Stimulated activated CD8-positive, alpha-beta memory T cell treated with anti-CD3 and anti-CD28 coated beads, Interleukin-7, amount 100 ng/mL, for 4 hours (primary cell): ENCODE measurements around the gene PLEKHA7.
"Not testable (repeated sequence)": the region's sequence is repeated elsewhere in the genome, so short reads cannot be mapped to it uniquely, and the experiment has no call there.

Experiments used
- DNase-seq, 2 donors: peaks; one replicate each; pipeline ENCODE4 v3.0.0-alpha.2; 2020; ENCODE audit warnings: low read depth in 2 of 2

PLEKHA7 gene

GRCh38 chr11:16977136-16977993 is 36.8 kb downstream of the PLEKHA7 start:
- DNase-seq: no peak

DNA sequence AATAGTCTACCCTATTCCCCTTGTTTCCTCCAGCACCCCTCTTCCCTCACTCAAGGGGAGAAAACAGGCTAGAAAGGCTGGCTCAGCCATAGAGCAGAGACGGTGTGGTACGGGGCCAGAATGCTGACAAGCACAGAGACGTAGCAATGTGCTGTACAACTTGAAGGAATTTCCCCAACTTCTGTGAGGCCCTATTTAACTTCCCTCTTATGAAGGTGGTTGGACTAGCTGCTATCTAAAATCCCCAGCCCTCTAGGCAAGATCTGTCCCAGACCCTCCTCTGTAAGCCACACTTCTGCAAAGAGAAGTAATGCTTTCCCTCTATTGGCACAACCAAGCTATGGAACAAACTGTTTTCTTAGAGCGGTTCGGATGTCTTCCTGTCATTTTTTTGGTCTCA is 37.8 kb downstream of the PLEKHA7 start:
- DNase-seq: no peak

- no peak for DNase-seq
These were observed 38.3 kb downstream of the PLEKHA7 start for GRCh38 chr11:16975906-16976305.

GRCh38 chr11:16973338-16973964 is 40.8 kb downstream of the PLEKHA7 start:
- no peak for DNase-seq

- no peak for DNase-seq
These were observed 44.9 kb downstream of the PLEKHA7 start for GRCh38 chr11:16969010-16969999.

- no peak for DNase-seq
These were observed 46.0 kb downstream of the PLEKHA7 start for GRCh38 chr11:16968196-16968595.

- DNase-seq: no peak
These were observed 47.1 kb downstream of the PLEKHA7 start for GRCh38 chr11:16966930-16967671.

- DNase-seq: no peak
These were observed 49.7 kb downstream of the PLEKHA7 start for GRCh38 chr11:16964501-16964900.

DNA sequence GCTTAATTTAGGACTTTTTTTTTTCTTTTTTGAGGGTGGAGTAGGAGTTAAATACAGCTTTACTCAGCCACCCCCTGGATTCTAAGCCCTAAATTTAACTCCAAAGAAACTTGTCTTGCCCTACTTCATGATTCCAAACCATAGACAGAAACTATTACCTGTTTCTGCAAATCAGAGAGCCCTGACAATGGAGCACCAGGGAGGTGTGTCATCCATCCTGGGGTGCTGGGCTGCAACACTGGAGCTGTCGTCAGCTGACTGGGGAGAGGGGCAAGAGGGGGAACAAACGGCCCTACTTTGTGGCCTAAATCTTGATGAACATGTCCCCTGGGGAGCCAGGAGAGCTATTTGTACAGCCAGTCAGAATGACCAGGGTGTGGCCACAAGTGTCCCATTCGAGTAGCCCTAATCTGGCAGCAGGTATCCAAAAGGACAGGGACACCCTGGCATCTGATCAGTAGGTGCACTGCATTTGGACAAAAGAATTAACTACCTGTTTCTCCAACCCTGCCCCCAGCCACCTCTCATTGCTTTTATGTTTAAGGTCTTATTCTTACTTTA is 50.8 kb downstream of the PLEKHA7 start:
- no peak for DNase-seq

GRCh38 chr11:16962589-16962988 is 51.6 kb downstream of the PLEKHA7 start:
- not testable (repeated sequence) for DNase-seq

DNA sequence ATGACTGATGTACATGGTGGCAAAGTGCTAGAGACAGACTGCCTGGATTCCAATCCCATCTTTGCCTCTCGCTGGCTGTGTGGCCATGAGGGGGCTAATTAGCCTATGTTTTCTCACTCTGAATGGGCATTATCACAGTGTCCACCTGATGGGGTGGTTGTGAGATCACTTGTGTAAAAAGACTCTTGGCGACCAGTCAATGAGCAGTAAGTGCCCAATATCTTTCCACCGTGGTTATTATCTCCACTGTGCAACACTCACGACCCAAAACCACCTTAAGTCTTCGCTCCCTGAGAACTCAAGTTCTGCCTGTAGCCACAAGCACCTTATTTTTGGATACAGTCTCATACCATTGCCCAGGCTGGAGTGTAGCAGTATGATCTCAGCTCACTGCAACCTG is 52.1 kb downstream of the PLEKHA7 start:
- no peak for DNase-seq

DNA sequence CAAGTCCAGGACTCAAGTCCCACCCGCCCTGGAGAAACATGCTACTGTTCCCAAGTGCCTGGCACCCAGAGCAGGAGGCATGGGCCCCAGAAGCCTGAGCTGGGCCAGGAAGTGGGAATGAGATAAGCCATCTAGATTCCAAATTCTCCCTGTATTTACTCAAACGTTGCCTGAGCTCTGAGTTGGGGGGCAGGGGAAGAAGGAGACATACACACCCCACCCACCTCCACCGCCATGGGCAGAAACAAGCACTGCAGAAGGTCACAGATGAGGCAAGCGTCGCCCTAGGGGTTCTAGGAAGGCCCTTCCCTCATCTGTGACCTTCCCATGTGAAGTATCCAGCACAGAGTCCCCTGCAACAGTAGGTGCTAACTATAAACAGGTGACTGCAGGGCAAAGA is 54.0 kb downstream of the PLEKHA7 start:
- DNase-seq: no peak

DNA sequence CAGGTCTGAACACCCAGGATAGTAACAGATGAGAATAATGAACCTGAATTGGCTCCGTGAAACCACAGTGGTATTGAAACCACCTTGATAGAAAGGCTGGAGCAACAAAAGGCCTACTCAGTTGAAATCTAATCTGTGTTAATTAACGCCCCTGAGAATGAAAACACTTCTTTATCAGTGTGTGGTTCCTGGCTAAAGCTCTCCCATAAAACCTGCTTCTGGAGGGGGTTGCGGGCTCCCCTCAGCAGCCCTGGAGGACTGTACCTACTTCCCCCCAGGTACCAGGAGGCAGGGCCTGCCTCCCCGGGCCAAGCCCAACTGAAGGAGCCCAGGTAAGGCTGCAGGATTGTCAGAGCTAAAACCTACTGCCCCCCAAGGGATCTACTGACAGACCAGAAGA is 54.6 kb downstream of the PLEKHA7 start:
- DNase-seq: no peak

- DNase-seq: no peak
These were observed 55.4 kb downstream of the PLEKHA7 start for GRCh38 chr11:16958833-16959232.

GRCh38 chr11:16956538-16957153 is 57.6 kb downstream of the PLEKHA7 start:
- no peak for DNase-seq

GRCh38 chr11:16953663-16954062 is 60.6 kb downstream of the PLEKHA7 start:
- no peak for DNase-seq

DNA sequence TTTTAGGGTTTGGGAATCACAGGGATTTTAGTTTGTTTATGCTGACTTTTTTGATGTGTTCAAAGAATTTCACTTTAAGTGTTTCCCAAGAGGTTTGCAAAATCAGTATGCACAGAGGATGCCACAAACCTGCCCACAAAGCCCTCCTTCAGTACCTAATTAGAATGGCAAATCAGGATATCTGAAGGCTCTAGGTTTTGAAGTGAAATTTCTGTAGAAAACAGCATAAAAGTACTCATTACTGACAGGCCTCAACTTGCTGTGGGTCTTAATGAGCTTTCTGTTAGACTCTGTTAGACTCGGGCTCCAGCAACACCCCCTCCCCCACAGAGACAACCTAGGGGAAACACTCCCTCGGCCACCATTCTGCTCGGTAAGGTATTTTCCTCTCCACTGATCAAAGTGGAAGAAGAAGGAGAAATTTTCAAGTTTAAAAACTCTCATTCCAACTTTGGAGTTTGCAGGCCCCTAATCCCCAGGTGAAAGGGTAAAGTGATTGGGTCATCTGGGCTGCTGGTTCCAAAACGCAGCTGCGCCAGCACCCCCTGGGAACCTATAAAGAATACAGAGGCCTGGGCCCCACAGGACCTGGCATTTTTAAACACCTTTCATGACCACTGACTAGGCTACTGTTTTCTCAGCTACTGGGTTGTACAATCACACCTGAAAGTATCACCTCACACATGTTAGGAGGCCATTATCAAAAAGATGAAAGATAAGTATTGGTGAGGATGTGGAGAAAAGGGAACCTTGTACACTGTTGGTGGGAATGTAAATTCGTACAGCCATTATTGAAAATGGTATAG is 67.5 kb downstream of the PLEKHA7 start:
- DNase-seq: no peak

- DNase-seq: no peak
These were observed 68.3 kb downstream of the PLEKHA7 start for GRCh38 chr11:16945671-16946469.

DNA sequence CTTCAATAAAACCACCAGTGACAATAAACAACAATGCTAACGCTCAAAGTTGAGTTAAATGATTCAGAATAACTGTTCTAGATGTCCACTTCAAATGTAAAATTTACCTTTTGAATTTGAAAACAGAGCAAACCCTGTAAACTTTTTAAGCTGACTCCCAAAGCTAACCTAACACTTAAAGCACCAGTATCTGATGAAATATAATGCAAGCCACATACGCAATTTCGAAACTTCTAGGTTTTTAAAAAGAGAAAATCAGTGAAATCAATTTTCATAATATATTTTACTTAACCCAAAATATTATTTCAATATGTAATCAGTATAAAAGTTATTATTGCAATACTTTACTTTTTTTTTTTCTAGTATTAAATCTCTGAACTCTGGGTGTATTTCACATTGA is 71.3 kb downstream of the PLEKHA7 start:
- no peak for DNase-seq
